Fibroblast of the conjunctiva (primary cell): ENCODE measurements around the gene ST6GALNAC3.
A peak's percentile ranks its signal among the peaks of the same experiment; 100 is the strongest.
"Not testable (repeated sequence)": the region's sequence is repeated elsewhere in the genome, so short reads cannot be mapped to it uniquely, and the experiment has no call there.

Experiments used
- DNase-seq: peaks from one replicate; pipeline ENCODE4 v3.0.0-alpha.2; 2010; ENCODE audit warnings: low read depth

The ST6GALNAC3 gene

DNA sequence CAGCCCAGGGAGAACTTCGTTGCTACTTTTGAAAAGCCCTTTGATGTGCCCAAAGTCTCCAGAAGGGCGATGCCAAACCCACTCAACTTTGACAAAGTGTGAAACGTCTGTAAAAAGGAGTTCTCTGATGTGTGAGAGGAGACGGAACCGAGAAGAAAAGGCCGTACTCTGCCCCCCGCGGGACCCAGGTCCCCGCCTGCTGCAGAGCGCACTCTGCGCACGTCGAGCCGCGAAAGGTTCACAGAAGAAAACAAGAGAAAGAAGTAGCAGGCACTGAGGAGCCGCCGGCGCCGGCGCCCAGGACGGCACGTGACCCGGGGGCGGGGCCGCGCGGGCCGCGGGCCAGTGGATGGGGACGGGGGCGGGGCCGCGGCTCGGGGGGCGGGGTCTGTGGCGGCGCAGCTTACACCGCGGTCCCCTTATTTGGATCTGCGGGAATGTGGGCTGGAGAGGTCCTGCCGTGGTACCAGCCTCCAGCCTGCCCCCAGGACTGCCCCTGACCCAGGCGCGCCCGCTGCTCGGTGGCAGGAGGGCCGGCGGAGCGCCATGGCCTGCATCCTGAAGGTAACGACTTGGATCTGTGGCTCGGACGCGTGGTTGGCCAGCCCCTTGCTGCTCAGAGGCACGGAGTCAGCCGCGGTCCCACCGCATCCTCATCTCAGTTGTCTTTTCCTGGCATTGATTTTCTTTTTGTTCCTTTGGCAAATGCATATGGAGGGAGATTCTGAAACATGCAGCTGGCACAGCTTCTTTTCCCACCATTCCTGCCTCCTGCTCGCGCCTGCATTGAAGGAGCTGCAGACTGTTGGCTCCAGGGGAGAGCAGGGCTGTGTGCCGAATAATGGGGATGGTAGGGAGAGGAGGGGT is at the start of gene ST6GALNAC3:
TSS of gene ST6GALNAC3 (plus strand) at position 426 of the 867 bp plus-strand sequence.
- DNase-seq: peak; percentile 34

DNA sequence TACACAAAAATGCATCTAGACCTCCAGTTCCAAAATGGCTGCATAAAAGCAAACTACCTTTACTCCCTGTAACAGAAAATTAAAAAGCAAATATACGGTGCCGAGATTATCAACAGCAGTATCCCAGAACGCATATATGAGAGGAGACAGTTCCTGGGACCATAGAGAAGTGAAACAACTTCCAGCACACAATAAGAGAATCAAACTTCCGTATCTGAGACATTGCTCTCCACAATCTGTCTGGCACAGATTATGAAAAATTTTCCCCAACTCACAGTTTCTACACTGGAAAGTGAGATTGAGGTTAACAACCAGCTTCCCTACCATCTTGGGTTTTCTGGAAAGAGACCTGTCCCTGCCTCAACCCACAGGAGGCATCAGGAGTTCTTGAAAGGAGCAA is 47.2 kb upstream of the ST6GALNAC3 start:
- no peak for DNase-seq

DNA sequence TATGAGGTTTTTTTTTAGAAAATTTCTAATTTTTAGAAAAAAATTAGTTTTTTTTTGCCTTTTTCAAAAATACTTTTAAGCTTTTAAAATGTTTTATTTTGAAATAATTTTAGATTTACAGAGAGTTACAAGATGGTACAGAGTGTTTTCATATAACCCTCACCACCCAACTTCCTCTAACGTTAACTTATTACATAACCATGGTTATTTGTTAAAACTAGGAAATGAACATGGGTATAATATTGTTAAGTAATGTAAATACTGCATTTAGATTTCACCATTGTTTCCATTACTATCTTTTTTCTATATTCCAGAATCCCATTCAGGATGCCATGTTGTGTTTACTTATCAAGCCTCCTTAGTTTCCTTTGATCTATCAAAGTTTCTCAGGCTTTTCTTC is 45.2 kb upstream of the ST6GALNAC3 start:
- no peak for DNase-seq

DNA sequence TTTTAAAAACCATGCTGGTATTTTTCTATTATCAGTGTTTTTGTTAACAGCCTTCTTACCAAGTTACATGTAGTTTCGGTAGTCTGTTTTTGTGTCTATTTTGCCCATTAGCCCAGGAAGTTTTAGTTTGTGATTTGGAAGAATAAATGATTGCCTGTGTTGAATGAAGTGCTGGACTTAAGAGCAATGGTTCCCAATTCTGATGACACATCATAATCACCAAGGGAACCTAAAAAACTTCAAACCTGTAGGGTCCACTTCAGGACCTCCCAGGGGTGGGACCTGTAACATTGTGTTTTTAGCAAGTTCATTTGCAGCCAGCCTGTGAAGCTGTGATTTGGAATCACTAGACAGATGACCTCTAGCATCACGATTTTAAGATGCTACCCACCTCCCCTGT is 43.0 kb upstream of the ST6GALNAC3 start:
- DNase-seq: no peak

DNA sequence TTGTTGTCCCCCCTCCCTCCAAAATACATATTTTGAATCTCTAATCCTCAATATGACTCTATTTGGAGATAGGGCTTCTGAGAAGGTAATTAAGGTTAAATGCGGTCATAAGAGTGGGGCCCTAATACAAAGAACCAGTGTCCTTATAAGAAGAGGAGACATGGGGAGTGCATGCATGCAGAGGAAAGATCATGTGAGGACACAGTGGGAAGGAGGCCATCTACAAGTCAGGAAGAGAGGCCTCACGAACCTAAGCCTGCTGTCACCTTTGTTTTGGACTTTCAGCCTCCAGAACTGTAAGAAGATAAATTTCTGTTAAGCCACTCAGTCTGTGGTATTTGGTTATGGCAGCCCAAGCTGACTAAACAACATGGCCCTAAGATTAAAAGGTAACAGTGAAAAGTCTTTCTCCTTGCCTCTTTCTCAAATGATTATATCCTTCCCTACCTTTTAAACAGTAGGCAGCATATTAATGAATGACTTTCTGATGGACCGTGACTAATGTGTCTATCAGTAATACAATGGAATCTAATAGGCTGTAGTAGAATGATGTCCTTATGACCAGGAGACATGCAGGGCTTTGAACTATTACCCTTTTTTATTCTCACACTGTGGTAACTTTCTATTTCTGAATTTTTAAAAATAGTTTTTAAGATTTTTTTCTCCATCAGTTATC is 40.6 kb upstream of the ST6GALNAC3 start:
- no peak for DNase-seq

DNA sequence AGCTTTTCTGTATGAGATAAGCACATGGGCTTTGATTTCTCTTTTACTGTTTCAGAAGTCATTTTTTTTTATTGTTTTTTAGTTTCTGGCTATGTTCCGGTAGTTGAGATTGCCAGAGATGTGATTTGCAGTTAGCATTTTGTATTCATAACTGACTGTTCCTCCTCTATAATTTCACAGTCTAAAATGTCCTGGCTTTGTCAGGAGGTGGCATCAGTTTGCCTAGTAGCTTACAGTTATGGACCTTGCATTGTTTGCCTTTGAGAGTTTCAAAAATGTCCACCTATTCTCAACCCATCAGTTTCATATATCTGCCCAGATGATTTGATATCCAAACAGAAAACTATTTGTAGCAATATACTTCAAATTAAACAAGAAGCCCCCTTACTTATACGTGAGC is 39.5 kb upstream of the ST6GALNAC3 start:
- DNase-seq: no peak

DNA sequence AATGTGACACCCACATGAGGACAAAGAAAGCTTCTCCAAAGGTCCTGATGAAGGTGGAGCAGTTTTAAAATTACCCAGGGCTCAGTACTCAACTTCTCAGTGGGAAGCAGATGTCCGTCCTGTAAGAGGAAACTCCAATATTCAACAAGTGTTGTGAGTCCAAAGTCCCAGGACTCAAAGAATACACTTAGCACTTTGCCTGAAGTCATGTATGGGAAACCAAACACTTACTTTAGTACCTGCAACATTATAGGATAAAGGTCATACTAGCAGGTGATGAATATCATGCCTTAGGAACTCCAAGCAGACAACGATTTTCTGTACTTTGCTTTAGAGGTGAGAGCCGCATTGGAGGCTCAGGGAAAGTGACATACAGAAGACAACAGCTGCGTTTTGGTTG is 37.2 kb upstream of the ST6GALNAC3 start:
- DNase-seq: no peak

DNA sequence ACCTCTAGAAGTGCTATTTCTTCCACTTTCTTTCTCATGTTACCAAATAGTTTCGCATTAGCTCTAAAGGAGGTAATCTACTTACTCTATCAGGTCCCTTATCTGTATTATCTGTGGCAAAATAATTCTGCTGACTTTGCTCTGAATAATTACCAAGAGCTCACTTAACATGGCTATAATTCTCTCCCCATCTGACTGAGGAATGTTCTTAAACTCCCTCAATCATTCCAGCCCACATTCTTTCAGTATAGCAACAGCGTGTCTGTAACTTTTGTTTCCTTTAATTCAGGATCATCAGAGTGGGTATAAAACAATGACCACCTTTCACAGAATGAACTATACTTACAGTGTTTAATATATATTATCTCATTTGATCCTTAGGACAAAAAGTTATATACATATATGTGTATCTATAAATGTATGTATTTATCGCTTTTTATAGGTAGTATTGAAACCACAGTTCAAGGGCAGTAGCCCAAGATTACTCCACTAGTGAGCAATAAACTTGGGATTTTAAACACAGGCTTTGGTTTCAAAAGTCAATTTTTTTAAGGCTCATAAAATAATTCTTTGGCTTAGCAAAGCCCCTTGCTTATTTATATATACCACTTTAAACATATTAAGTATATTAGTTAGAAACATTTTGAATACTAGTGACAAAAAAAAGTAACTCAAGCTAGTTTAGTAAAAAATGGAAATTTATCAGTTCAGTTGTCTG is 36.1 kb upstream of the ST6GALNAC3 start:
- DNase-seq: no peak

DNA sequence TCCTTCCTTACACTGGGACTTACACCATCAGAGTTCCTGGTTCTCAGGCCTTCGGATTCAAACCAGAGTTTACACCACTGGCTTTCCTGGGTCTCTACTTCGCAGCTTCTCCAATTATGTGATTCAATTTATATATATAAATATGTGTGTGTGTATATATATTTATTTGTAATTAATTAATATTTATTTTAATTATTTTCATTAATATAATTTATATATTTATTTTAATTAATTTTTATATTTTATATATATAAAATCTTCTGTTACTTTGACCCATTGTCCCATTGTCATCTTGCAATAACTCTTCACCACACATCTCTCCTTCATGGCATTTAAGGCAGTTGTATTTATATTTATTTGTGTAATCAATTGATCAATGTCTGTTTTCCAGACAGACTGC is 28.4 kb upstream of the ST6GALNAC3 start:
- DNase-seq: no peak

DNA sequence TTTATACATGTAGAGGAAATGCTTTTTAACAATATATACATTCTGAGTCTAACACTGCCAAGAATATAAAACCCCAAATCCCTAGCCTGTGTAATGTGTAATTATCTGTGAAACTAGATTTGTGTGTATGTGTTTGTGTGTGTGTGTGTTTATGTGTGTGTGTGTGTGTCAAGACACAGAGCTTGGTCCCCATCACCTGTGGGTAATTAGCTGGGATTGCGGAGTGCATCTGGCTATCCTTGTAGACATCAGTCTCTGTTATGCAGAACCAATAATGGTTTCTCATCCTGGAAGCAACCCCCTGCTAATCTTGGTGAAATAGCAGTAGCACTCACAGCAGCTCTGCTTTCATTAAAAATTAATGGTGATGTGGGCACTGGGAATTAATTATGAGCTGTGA is 26.3 kb upstream of the ST6GALNAC3 start:
- no peak for DNase-seq

DNA sequence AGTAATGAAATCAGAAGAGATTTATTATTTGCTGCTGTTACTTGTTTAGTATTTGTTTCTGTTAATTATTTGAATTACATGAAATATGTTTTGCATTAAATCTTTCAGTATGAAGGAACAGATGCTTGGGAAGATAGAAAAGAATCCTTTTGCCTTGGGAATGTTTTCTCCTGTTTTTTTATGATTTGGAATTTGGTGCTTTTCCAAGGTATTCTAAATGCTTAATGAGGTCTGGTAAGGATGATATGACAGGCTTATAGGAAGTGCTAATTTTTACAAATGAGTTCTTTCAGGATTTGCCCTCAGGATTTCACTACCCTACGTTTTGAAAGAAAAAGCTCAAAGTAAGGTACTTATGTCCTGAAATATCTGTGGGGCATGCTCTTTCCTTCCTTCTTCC is 25.6 kb upstream of the ST6GALNAC3 start:
- DNase-seq: no peak

DNA sequence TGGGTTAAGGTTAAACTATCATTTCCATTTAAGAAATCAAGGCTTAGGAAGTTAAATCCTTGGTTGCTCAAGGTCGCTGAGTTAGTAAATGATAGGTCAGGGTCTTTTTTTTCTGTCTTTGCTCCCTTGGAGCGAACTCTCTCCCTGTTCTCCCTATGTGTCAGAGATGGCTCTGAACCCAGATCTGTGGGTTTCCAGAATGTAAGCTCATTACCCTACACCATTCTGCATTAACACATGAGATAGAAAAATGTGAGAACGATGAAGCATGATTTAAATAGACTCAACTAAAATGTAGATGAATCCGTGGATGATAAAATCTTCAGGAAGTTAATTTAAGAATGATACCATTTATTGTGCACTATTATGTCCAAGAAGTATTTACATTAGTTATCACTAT is 25.0 kb upstream of the ST6GALNAC3 start:
- DNase-seq: no peak

DNA sequence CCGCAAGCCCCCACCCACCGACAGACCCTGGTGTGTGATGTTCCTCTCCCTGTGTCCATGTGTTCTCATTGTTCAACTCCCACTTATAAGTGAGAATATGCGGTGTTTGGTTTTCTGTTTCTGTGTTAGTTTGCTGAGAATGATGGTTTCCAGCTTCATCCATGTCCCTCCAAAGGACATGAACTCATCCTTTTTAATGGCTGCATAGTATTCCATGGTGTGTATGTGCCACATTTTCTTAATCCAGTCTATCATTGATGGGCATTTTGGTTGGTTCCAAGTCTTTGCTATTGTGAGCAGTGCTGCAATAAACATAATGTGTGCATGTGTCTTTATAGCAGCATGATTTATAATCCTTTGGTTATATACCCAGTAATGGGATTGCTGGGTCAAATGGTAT is 24.5 kb upstream of the ST6GALNAC3 start:
- not testable (repeated sequence) for DNase-seq

DNA sequence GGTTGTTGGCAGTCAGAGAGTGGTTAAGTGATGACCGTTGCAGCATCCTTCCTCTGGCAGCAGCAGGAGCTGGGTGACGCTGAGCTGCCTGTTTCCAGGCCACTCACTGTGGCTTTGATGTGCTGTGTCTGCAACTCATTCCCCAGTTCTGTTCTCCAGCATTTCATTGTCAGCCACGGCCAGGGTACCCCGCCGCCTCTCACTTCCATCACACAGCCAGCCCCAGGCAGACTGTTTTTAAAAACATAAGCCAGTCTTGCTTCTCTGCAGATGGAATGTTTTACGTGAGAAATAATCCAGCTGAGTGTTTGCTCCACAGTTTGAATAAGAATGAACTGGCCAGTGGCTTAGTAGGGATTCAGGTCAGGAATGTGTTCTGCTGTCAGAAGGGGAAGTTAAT is 21.5 kb upstream of the ST6GALNAC3 start:
- no peak for DNase-seq

DNA sequence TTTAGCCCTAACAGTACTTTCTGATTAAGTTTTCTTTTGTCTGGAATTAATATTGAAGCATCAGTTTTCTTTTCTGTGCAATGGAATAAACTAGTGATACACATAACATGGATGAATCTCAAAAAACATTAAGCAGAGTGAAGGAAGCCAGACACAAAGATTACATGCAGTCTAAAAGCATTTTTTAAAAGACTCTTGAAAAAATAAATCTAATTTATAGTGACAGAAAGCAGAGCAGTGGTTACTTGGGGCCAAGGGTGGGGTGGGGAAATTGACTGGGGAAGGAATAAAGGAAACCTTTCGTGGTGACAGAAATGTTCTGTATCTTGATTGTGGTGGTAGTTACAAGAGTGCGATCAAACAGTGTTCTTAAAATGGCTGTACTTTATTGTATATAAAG is 20.2 kb upstream of the ST6GALNAC3 start:
- no peak for DNase-seq

DNA sequence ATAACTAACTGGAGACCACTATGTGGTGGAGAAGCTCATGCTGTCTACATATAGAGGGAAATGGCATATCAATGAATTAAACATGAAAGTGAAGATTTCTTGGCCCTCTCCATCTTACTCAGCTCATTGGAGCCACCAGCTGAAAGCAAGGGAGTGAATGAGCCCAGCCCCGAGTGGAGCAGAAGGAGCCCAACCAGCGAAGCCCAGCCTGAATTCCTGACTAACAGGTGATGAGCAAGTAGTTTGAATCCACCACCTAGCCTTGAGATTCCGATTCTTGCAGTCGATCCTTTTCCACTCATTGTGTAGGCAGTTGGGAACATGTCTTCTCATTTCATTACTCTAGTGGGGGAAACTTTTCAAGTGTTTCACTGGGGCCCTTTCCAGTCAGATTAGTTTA is 18.6 kb upstream of the ST6GALNAC3 start:
- no peak for DNase-seq

DNA sequence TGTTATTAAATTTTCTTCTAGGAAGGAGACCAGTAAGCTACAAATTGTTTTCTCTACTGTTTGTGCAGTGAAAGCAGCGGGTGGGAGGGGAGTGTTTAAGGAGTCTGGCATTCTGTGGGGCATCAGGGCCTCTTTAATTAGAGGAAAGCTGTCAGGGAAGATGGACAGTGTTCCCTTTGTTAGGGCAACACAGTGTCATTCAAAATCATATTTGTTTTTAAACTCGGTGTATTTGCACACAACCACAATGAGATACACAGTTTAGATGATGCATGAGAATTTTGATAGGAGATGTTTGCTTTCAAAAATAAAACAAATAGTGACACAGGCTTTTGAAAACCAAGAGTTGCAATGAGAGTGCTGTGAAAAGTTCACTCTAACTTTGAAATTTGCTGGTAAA is 15.1 kb upstream of the ST6GALNAC3 start:
- DNase-seq: no peak

DNA sequence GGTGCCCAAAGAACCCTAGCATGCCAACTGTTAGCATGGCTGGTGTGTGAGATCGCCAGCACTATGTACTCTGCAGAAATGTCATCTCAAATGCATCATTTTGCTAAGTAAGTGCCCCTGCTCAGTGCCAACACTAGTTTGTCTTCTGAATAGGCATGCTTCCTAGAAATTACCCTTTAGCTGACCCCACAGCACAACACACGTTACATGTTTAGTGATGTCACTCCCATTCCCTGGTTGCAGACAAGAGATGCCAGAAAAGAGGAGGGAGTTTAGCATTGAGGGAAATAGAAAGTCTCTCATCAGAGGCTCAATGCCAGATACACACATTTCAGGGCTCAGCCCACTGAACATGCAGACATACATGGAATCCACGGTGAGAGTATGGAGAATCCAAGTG is 9.3 kb upstream of the ST6GALNAC3 start:
- DNase-seq: no peak

DNA sequence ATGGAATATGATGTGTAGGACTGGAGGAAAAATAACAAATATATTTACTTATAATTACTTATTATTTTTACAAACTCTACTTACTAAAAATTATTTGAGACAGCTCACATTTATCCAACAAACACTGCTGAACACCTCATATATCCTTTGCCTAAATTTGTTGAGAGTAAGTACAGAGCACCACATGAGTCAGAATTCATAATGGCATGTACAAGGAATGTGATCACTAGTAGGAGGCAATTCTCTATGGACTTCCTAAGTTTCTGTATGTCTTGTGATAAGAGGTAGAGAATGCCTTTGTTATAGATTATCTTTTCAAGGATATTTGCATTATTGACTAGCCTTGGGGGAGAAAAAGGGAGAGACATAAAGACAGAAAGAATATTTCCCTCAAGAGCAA is 8.2 kb upstream of the ST6GALNAC3 start:
- DNase-seq: no peak

DNA sequence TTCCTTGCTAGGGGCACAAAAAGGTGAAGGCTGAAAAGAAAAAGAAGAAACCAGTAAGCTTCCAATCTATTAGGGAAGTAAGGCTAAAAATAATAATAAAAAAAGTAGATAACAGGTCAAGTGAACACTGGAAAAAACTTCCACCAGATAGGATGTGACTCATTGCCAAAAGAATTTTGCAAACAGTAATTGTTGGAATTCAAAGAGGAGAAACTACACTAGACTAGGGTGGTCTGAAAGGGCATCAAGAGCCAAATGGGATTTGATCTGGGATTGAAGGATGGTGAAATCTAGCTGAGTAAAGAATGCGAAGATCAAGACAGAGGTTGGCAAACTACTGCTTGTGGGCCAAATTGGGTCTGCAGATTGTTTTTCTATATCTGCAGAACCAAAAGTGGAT is 6.0 kb upstream of the ST6GALNAC3 start:
- no peak for DNase-seq

DNA sequence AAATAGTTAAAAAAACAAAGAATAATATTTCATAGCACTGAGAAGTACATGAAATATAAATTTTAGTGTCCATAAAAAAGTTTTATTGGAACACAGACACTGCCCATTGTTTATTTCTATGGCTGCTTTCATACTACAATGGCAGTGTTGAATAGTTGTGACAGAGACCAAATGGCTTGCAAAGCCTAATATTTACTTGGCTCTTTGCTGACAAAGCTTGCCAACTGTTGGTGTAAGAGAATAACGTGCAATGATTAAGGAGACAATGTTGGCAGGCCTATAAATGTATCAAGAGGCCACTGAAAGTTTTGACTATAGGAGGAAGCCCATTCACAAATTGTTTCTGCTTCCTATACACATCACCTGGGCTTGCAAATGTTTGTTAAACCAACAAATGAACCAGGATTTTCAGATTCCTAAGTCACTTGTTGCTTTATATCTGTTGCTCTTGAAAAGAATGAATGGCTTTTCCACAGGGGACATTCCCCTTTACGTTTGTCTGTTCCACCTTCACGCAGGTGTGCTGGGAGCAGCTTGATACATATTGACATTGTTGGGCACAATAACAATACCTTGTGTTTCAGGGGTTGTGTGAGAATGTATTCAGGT is 5.5 kb upstream of the ST6GALNAC3 start:
- no peak for DNase-seq

DNA sequence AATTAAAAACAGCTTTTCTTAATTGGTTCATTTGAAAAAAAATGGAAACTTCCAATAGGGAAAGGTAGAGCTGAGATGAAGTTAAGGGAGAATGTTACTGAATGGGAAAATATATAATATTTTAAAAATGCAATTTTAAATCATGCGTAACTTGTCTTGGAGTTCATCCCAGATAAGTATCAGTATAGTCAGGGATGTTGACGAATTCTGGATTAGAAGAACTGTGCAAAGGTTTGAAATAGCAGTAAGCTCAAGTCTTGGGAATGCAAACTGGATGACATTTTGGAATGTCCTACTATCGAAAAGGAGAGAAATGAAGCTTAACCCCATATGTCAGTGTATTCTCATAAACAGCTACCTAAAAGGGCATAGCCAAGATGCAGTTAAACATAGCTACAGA is 4.0 kb upstream of the ST6GALNAC3 start:
- no peak for DNase-seq

DNA sequence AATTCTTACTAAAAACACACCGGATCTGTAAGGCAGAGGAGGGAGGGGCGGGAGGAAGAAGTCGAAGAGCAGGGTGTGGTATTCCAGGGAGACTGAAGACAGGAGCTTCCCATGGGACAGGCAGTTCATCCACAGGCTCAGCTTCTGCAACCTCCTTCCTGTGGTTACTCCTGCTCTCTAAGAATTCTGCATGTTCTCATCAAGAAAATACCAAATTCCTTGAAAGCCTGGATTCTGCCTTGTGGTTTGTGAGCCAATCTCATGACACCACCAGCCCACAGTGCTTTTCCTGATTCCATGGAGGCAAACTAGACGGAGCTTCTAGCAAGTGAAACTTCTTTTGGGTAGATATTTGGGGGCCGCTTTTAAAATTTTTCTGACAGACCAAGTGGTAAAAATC is 1.1 kb upstream of the ST6GALNAC3 start:
- DNase-seq: no peak
